ENCODE results near the gene STEAP2. TPM values are rescaled to one million over a fixed set of nuclear protein-coding genes. Genes with fewer than 3 reads are reported as not detected.
A peak's percentile ranks its signal among the peaks of the same experiment; 100 is the strongest.

The STEAP2 gene
- total and polyA plus RNA-seq, 2 donors, result 3.4 to 11.4 TPM

GRCh38 chr7:90210475-90210874 lies 1.1 kb upstream of the STEAP2 start:
- H3K27ac ChIP-seq (ENCODE audit: low read depth in 1 of 2, low read length in 1 of 2), result peak overlapping the region in 1 of 2 donors; percentile 31
- 48% methylated on average over 5 of the region's 5 CpGs for WGBS
- H3K4me1 ChIP-seq (ENCODE audit: control insufficient read depth in 2 of 2, insufficient read depth in 2 of 2, low read length in 2 of 2), result no peaks in the 10 kb centered on the region
- no peaks in the 10 kb centered on the region for H3K9me3 ChIP-seq (ENCODE audit: control insufficient read depth in 2 of 2, insufficient read depth in 1 of 2, low read length in 1 of 2)
- DNase-seq (ENCODE audit: low read depth in 6 of 9, low spot score in 9 of 9), result no peak
- H3K4me3 ChIP-seq (ENCODE audit: low read length in 2 of 2), result no peak overlapping the region
- H3K36me3 ChIP-seq (ENCODE audit: control insufficient read depth in 2 of 2, insufficient read depth in 2 of 2, low read length in 1 of 2), result no peaks in the 10 kb centered on the region
- H3K27me3 ChIP-seq (ENCODE audit: control insufficient read depth in 2 of 2, insufficient read depth in 1 of 2, low read length in 1 of 2), result peaks cover 17 to 28% of the 10 kb centered on the region in 2 donors

DNA sequence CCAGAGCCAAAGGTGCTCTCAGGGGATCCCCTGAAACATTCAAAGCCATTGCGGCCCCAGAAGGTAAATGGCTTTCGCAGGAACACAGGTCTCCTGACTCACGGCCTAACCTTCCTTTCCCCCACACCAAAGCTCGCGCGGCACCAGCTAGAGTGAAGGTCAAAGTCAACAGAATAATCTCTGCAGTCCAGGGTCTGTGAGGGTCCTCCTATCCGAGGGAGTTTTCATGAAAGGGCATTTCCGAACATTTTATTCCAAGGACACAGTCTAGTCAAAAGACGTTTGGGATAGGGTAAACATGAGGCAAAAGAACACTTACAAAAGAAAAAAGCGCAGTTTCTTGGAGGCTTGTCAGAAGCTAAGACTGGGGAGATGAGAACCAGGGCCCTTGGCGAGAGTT lies 559 bp upstream of the STEAP2 start:
- Histone ChIP-seq H3K27ac (ENCODE audit: low read depth in 1 of 2, low read length in 1 of 2) (peak overlapping the region; percentile 62 to 70), H3K36me3 (ENCODE audit: control insufficient read depth in 2 of 2, insufficient read depth in 2 of 2, low read length in 1 of 2) (no peaks in the 10 kb centered on the region), H3K4me3 (ENCODE audit: low read length in 2 of 2) (peak overlapping the region; percentile 12 to 16), H3K27me3 (ENCODE audit: control insufficient read depth in 2 of 2, insufficient read depth in 1 of 2, low read length in 1 of 2) (peaks cover 17 to 28% of the 10 kb centered on the region in 2 donors), H3K4me1 (ENCODE audit: control insufficient read depth in 2 of 2, insufficient read depth in 2 of 2, low read length in 2 of 2) (no peaks in the 10 kb centered on the region), H3K9me3 (ENCODE audit: control insufficient read depth in 2 of 2, insufficient read depth in 1 of 2, low read length in 1 of 2) (no peaks in the 10 kb centered on the region)
- 14% methylated on average over 11 of the region's 11 CpGs for WGBS
- DNase-seq (ENCODE audit: low read depth in 6 of 9, low spot score in 9 of 9), result no peak

DNA sequence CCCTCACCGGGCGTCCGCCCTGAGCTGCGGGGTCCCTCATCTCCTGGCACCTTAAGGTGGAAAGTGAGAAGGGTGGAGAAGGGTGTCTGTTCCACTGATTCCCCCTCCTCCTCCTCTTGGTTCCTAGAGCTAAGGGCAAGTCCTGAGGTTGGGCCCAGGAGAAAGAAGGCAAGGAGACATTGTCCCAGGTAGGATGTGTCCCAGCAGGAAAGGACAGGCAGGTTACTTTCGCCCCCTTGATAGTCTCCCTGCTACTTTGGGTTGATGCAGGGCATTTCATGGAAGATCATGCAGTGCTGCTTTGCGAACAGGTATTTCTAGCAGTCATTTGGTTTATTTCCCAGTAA lies 582 bp downstream of the STEAP2 start:
- peaks cover 17 to 28% of the 10 kb centered on the region in 2 donors for H3K27me3 ChIP-seq (ENCODE audit: control insufficient read depth in 2 of 2, insufficient read depth in 1 of 2, low read length in 1 of 2)
- H3K9me3 ChIP-seq (ENCODE audit: control insufficient read depth in 2 of 2, insufficient read depth in 1 of 2, low read length in 1 of 2), result no peaks in the 10 kb centered on the region
- H3K27ac ChIP-seq (ENCODE audit: low read depth in 1 of 2, low read length in 1 of 2), result peak overlapping the region in 1 of 2 donors; percentile 53
- 24% methylated on average over 6 of the region's 6 CpGs for WGBS
- no peaks in the 10 kb centered on the region for H3K4me1 ChIP-seq (ENCODE audit: control insufficient read depth in 2 of 2, insufficient read depth in 2 of 2, low read length in 2 of 2)
- no peaks in the 10 kb centered on the region for H3K36me3 ChIP-seq (ENCODE audit: control insufficient read depth in 2 of 2, insufficient read depth in 2 of 2, low read length in 1 of 2)
- H3K4me3 ChIP-seq (ENCODE audit: low read length in 2 of 2), result peak overlapping the region; percentile 9 to 16
- no peak for DNase-seq (ENCODE audit: low read depth in 6 of 9, low spot score in 9 of 9)

DNA sequence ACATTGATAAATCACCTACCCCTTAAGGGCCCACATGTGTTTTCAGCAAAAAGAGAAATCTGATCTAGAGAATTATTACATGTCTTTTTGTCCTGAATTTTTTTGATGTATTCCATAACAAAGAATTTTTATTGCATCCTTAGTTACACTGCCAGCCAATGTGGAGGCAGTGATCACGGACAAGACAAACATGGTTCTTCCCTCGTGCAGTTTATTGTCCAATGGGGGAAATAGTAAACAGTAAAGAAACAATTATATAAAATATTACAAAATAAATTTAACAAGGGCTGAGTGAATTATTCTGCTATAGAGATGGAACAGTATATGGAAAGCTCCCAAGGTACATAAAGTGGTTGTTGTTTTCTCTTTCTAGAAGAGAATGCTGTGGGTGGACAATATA lies 2.0 kb downstream of the STEAP2 start:
- H3K9me3 ChIP-seq (ENCODE audit: control insufficient read depth in 2 of 2, insufficient read depth in 1 of 2, low read length in 1 of 2), result no peaks in the 10 kb centered on the region
- no peaks in the 10 kb centered on the region for H3K36me3 ChIP-seq (ENCODE audit: control insufficient read depth in 2 of 2, insufficient read depth in 2 of 2, low read length in 1 of 2)
- H3K27ac ChIP-seq (ENCODE audit: low read depth in 1 of 2, low read length in 1 of 2), result no peak overlapping the region
- H3K27me3 ChIP-seq (ENCODE audit: control insufficient read depth in 2 of 2, insufficient read depth in 1 of 2, low read length in 1 of 2), result peaks cover 17 to 28% of the 10 kb centered on the region in 2 donors
- no peak for DNase-seq (ENCODE audit: low read depth in 6 of 9, low spot score in 9 of 9)
- H3K4me3 ChIP-seq (ENCODE audit: low read length in 2 of 2), result no peak overlapping the region
- 86% methylated on average over 2 of the region's 2 CpGs for WGBS
- no peaks in the 10 kb centered on the region for H3K4me1 ChIP-seq (ENCODE audit: control insufficient read depth in 2 of 2, insufficient read depth in 2 of 2, low read length in 2 of 2)

- H3K27ac ChIP-seq (ENCODE audit: low read depth in 1 of 2, low read length in 1 of 2), result no peak overlapping the region
- H3K4me3 ChIP-seq (ENCODE audit: low read length in 2 of 2), result no peak overlapping the region
- 94% methylated on average over 6 of the region's 6 CpGs for WGBS
- H3K9me3 ChIP-seq (ENCODE audit: control insufficient read depth in 2 of 2, insufficient read depth in 1 of 2, low read length in 1 of 2), result no peaks in the 10 kb centered on the region
- DNase-seq (ENCODE audit: low read depth in 6 of 9, low spot score in 9 of 9), result no peak
- no peaks in the 10 kb centered on the region for H3K4me1 ChIP-seq (ENCODE audit: control insufficient read depth in 2 of 2, insufficient read depth in 2 of 2, low read length in 2 of 2)
- peaks cover 15 to 16% of the 10 kb centered on the region in 2 donors for H3K27me3 ChIP-seq (ENCODE audit: control insufficient read depth in 2 of 2, insufficient read depth in 1 of 2, low read length in 1 of 2)
- H3K36me3 ChIP-seq (ENCODE audit: control insufficient read depth in 2 of 2, insufficient read depth in 2 of 2, low read length in 1 of 2), result no peaks in the 10 kb centered on the region
Observed at GRCh38 chr7:90216080-90216674, 4.6 kb downstream of the STEAP2 start.

- no peak for DNase-seq (ENCODE audit: low read depth in 6 of 9, low spot score in 9 of 9)
- no peaks in the 10 kb centered on the region for H3K4me1 ChIP-seq (ENCODE audit: control insufficient read depth in 2 of 2, insufficient read depth in 2 of 2, low read length in 2 of 2)
- no peak overlapping the region for H3K4me3 ChIP-seq (ENCODE audit: low read length in 2 of 2)
- no peak overlapping the region for H3K27ac ChIP-seq (ENCODE audit: low read depth in 1 of 2, low read length in 1 of 2)
- peaks cover 9 to 10% of the 10 kb centered on the region in 2 donors for H3K27me3 ChIP-seq (ENCODE audit: control insufficient read depth in 2 of 2, insufficient read depth in 1 of 2, low read length in 1 of 2)
- H3K9me3 ChIP-seq (ENCODE audit: control insufficient read depth in 2 of 2, insufficient read depth in 1 of 2, low read length in 1 of 2), result no peaks in the 10 kb centered on the region
- WGBS, result 85% methylated on average over 2 of the region's 2 CpGs
- H3K36me3 ChIP-seq (ENCODE audit: control insufficient read depth in 2 of 2, insufficient read depth in 2 of 2, low read length in 1 of 2), result no peaks in the 10 kb centered on the region
Observed at GRCh38 chr7:90216771-90217170, 5.2 kb downstream of the STEAP2 start.

DNA sequence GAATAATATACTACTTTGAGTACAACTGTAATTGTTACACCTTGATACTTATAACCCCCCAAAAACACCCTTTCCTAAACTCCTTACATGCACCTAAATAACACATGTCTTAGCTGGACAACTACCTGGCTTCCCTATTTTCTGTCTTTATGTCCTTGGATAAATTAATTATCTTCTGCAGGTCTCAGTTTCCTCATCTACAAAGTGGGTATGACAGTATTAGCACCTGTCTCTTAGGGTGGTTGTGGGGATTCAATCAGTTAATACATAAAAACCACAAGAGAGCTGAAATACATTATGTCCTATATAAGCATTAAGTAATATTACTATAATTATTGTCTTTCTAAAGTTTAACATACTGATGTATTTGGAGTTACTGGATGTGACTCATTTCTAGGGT lies 10.8 kb downstream of the STEAP2 start:
- H3K27ac ChIP-seq (ENCODE audit: low read depth in 1 of 2, low read length in 1 of 2), result no peak overlapping the region
- no peak for DNase-seq (ENCODE audit: low read depth in 6 of 9, low spot score in 9 of 9)
- H3K9me3 ChIP-seq (ENCODE audit: control insufficient read depth in 2 of 2, insufficient read depth in 1 of 2, low read length in 1 of 2), result no peaks in the 10 kb centered on the region
- H3K27me3 ChIP-seq (ENCODE audit: control insufficient read depth in 2 of 2, insufficient read depth in 1 of 2, low read length in 1 of 2), result no peaks in the 10 kb centered on the region
- H3K36me3 ChIP-seq (ENCODE audit: control insufficient read depth in 2 of 2, insufficient read depth in 2 of 2, low read length in 1 of 2), result no peaks in the 10 kb centered on the region
- H3K4me3 ChIP-seq (ENCODE audit: low read length in 2 of 2), result no peak overlapping the region
- H3K4me1 ChIP-seq (ENCODE audit: control insufficient read depth in 2 of 2, insufficient read depth in 2 of 2, low read length in 2 of 2), result no peaks in the 10 kb centered on the region

GRCh38 chr7:90222811-90223725 lies 11.5 kb downstream of the STEAP2 start:
- WGBS, result 94% methylated on average over 5 of the region's 5 CpGs

DNA sequence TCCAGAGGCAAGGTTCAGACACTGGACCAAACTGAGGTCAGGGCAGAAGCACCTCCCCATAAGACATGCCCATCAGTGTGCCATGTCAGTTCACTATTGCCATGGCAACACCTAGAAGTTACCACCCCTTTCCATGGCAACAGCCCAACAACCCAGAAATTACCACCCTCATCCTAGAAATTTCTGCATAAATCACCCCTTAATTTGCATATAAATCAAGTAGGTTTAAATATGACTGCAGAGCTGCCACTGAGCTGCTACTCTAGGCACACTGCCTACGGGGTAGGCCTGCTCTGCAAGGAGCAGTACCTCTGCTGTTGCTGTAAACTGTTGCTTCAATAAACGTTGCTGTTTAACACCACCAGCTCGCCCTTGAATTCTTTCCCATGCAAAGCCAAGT lies 12.7 kb downstream of the STEAP2 start:
- DNase-seq (ENCODE audit: low read depth in 6 of 9, low spot score in 9 of 9), result no peak
- Histone ChIP-seq H3K4me3 (ENCODE audit: low read length in 2 of 2) (no peak overlapping the region), H3K4me1 (ENCODE audit: control insufficient read depth in 2 of 2, insufficient read depth in 2 of 2, low read length in 2 of 2) (no peaks in the 10 kb centered on the region), H3K9me3 (ENCODE audit: control insufficient read depth in 2 of 2, insufficient read depth in 1 of 2, low read length in 1 of 2) (no peaks in the 10 kb centered on the region), H3K27me3 (ENCODE audit: control insufficient read depth in 2 of 2, insufficient read depth in 1 of 2, low read length in 1 of 2) (no peaks in the 10 kb centered on the region), H3K27ac (ENCODE audit: low read depth in 1 of 2, low read length in 1 of 2) (no peak overlapping the region), H3K36me3 (ENCODE audit: control insufficient read depth in 2 of 2, insufficient read depth in 2 of 2, low read length in 1 of 2) (no peaks in the 10 kb centered on the region)
- 70% methylated on average over 3 of the region's 3 CpGs for WGBS

More at GRCh38 chr7:90222811-90223725, 11.5 kb downstream of the STEAP2 start:
- Histone ChIP-seq H3K27ac (ENCODE audit: low read depth in 1 of 2, low read length in 1 of 2) (no peak overlapping the region), H3K4me3 (ENCODE audit: low read length in 2 of 2) (no peak overlapping the region), H3K9me3 (ENCODE audit: control insufficient read depth in 2 of 2, insufficient read depth in 1 of 2, low read length in 1 of 2) (no peaks in the 10 kb centered on the region), H3K4me1 (ENCODE audit: control insufficient read depth in 2 of 2, insufficient read depth in 2 of 2, low read length in 2 of 2) (no peaks in the 10 kb centered on the region), H3K36me3 (ENCODE audit: control insufficient read depth in 2 of 2, insufficient read depth in 2 of 2, low read length in 1 of 2) (no peaks in the 10 kb centered on the region), H3K27me3 (ENCODE audit: control insufficient read depth in 2 of 2, insufficient read depth in 1 of 2, low read length in 1 of 2) (no peaks in the 10 kb centered on the region)
- DNase-seq (ENCODE audit: low read depth in 6 of 9, low spot score in 9 of 9), result no peak

Measured in thymus (tissue), 11 donors.